GM10248 (cell line): ENCODE data around the gene CLEC16A.

Experiments
- CTCF ChIA-PET: fragments of 300-600 bp; sonication (Branson Sonifier 250); formaldehyde crosslinking; extraction: SDS; loops from one replicate; lab custom pipeline; 2021; ENCODE audit warnings: antibody characterized with exemption; lab: Yijun Ruan, JAX
- POLR2A ChIA-PET: fragments of 350-650 bp; sonication (Branson Sonifier 250); formaldehyde crosslinking; extraction: SDS; loops from one replicate; lab custom pipeline; 2020; ENCODE audit warnings: antibody characterized with exemption; lab: Yijun Ruan, JAX
- DNase-seq: peaks from one replicate; pipeline ENCODE4 v3.0.0; 2012; ENCODE audit errors: extremely low spot score
- CTCF ChIP-seq: IDR thresholded peaks from 2 replicates; pipeline ENCODE4 v1.5.1; 2012; ENCODE audit warnings: mild to moderate bottlenecking, low read depth; ENCODE audit errors: extremely low read depth, missing control alignments, control extremely low read depth

Gene CLEC16A

DNA sequence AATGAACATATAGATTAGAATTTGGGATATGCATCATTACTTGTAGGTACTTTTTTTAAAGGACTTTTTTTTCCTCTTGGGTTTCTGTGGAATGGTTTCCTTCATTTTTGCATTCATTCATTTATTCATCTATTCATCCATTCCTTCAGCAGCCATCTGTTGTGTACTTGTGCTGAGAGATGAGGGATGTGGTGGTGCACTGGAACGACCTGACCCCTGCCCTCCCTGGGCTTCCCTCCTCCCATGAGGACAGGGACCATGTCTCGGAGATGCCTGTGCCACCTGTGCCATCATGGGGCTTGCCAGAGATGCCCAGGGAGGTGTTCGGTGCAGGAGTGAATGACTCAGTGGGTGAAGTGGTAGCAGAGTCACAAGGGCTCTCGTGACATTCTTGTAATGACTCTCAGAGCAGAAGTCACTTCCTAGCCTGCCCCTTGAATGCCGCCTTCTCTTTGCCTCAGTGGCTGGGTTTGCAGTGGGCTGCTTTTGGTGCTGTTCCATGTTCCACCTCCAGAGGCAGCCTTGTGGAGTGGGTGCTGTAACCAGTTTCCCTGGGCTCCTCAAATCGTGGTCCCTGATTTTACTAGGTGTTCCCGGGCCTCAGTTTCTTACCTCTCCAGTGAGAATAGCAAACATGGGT, 43.9 kb downstream of the CLEC16A start:
- CTCF ChIA-PET = interaction anchor here (1.3 kb wide), 1 partner anchor 14 kb away, joined by 4 read pairs; no protein-coding TSS in a partner anchor
- POLR2A ChIA-PET = no interaction called here
- peak; percentile 49 for DNase-seq
- peak; percentile 44 for TF ChIP-seq CTCF

DNA sequence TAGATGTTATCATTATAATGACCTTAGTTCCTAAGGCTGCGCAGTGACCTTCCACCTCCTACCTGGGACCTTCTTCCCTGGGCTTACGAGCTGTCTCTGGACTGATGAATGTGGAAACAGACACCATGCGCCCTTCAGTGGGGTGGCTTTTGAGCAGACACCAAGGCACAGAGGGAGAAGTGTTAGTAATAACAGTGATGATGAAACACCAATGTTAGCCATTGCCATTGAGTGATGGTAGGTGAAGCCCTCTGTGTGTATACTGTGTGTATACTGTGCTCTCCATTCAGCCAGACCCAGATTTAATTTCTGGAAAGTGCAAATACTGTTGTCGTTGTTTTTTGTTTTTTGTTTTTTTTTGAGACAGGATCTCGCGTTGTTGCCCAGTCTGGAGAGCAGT, 44.5 kb downstream of the CLEC16A start:
- CTCF ChIA-PET = interaction anchor here (0.9 to 1.3 kb wide), 2 partner anchors 9 to 13 kb away, joined by 3 to 4 read pairs; no protein-coding TSS in a partner anchor
- no peak for TF ChIP-seq CTCF
- POLR2A ChIA-PET = no interaction called here
- no peak for DNase-seq

GRCh38 chr16:10989559-10989958, 45.2 kb downstream of the CLEC16A start:
- TF ChIP-seq CTCF = no peak
- ChIA-PET POLR2A (no interaction called here), CTCF (interaction anchor here (0.8 to 1.4 kb wide), 4 partner anchors 9 to 266 kb away, joined by 3 to 4 read pairs (median 3); partner anchors contain the start of gene SOCS1)
- DNase-seq = no peak

DNA sequence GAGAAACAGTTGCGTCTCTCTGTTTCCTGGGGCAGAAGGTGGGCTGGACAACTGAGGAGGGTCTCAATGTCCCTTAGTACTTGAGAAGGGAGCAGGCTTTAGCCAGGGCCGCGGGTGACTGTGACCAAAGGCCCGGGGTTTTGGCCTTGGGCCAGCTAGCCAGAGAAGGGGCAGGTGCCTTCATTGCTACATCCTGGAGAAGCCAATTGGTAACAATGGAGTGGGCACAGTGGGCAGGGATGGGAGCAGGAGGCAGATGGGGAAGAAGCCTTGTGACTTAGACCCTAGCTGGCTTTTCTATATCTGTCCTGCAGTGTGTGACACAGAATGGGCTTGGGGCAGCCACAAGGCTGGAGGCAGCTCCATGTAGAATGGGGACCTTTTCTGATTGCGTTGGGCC, 46.0 kb downstream of the CLEC16A start:
- ChIA-PET CTCF (interaction anchor here (0.7 to 1.6 kb wide), 3 partner anchors 8 to 26 kb away, joined by 3 to 5 read pairs (median 3); no protein-coding TSS in a partner anchor), POLR2A (no interaction called here)
- no peak for TF ChIP-seq CTCF
- DNase-seq = no peak

- DNase-seq = no peak
- TF ChIP-seq CTCF = no peak
- CTCF ChIA-PET = interaction anchor here (2.0 kb wide), 1 partner anchor 28 kb away, joined by 7 read pairs; no protein-coding TSS in a partner anchor
- POLR2A ChIA-PET = no interaction called here
Observed at GRCh38 chr16:10992112-10992511, 47.7 kb downstream of the CLEC16A start.

DNA sequence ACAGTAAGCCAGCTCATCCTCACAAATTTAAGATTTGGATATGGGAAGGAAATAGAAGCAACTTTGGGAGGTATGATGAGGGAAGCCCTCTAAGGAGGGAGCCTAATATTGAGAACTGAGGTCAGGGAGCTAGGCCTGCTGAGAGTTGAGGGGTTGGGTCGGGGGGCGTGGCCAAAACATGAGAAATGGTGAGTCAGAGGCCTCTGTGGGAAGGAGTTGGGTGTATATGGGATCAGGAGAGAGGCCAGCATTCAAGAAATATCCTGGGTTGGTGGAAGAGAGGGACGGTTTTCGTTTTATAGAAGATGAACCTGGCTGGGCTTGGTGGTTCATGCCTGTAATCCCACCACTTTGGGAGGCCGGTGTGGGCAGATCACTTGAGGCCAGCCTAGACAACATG, 48.4 kb downstream of the CLEC16A start:
- no peak for DNase-seq
- POLR2A ChIA-PET = no interaction called here
- CTCF ChIA-PET = interaction anchor here (2.0 kb wide), 1 partner anchor 29 kb away, joined by 7 read pairs; no protein-coding TSS in a partner anchor
- no peak for TF ChIP-seq CTCF
